HG03571 (cell line): Measurements from ENCODE around the gene TOLLIP.
"Not testable (repeated sequence)": the region's sequence is repeated elsewhere in the genome, so short reads cannot be mapped to it uniquely, and the experiment has no call there.

Source experiments
- ATAC-seq: cut with Tn5 transposase; IDR thresholded peaks from one replicate; pipeline ENCODE4 v1.9.1; 2021; ENCODE audit not compliant: unreplicated experiment

TOLLIP gene

DNA sequence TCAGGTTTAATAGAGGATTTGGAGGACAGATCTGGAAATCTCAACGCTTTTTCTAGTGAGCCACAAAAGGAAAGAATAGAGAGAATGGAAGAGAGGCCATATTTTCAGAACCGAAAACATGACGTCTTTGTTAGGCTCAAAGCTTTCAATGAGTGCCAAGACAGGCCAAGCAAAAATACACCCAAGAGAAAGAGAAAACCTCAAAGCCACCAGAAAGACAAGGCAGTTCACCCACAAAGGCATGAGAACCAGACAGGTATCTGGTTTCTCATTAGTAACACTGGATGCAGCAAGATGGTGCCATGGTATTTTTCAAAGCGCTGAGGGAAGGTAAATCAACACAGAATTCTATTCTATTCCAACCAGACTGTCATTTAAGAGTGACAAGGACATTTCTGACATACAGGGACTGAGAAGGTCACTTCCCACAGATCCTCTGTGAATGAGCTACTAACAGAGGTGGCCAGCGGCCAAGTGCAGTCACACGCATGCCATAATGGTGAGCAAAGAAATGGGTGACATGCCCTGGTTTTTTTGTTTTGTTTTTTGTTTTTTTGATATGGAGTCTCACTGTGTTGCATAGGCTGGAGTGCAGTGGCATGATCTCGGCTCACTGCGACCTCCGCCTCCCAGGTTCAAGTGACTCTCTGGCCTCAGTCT is 41.9 kb downstream of the TOLLIP start:
- ATAC-seq, result no peak

DNA sequence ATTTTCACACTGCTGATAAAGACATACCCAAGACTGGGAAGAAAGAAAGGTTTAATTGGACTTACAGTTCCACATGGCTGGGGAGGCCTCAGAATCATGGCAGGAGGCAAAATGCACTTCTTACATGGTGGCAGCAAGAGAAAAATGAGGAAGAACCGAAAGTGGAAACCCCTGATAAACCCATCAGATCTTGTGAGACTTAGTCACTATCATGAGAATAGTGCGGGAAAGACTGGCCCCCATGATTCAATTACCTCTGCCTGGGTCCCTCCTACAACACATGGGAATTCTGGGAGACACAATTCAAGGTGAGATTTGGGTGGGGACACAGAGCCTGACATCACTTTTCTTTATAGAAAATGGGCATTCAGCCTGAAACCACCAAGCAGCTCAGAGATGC is 42.5 kb downstream of the TOLLIP start:
- ATAC-seq, result not testable (repeated sequence)

GRCh38 chr11:1265480-1265879 is 44.0 kb downstream of the TOLLIP start:
- ATAC-seq, result not testable (repeated sequence)

GRCh38 chr11:1264444-1264843 is 45.0 kb downstream of the TOLLIP start:
- not testable (repeated sequence) for ATAC-seq

DNA sequence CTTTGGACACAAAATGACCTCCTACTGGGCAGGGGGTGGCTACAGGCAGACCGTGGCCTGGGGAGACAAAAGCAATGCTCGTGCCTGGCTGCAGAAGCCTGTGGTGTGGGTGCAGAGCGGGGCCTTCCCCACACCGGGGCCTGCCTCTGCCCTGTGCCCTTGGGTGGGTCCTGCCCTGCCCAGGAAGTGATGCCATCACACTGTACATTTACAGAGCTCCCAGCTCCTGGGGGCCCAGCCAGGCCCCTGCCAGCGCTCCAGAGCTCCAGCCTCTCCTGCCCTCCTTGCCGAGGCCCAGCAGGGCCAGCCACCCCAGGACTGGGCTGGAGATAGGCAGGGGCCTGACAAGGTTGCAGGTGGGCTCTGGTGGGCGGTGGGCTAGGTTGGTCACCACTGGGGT is 46.4 kb downstream of the TOLLIP start:
- no peak for ATAC-seq

DNA sequence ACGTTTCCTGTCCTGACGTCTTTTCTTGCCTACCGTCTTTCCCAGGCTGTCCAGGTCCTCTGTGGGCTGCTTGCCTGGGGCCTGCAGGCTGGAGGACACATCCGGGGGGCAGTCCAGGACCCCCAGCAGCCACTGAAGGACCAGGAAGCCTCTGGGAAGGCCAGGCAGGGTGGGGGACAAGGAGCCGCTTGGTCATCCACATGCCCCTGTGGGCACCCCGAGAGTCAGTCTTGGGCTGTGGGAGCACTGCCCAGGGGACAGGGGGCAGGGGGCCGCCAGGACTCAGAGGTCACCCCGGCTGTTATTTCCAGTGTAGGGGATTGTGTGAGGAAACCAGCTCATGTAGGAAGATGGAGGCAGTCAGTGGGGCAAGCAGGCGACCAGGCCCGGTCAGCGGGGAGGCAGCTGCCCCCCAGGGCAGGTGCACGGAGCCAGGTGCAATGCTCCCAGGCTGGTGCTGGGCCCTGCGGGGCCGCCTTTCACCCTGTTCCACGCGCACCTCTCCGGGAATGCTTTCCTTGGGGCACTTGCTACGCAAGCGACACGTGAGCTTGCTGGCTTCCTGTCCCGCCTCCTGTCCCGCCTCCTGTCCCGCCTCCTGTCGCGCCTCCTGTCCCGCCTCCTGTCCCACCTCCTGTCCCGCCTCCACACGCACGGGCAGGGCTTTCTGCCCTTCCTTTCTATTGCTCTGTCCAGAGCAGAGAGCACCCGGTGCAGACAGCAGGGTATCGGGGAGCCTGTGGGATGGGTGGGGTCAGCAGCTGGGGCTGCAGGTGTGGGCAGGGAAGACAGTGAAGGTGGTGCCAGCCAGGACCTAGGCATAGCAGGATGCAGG is 47.0 kb downstream of the TOLLIP start:
- ATAC-seq, result peak; percentile 75

- no peak for ATAC-seq
These were observed 48.0 kb downstream of the TOLLIP start for GRCh38 chr11:1261241-1262071.

- ATAC-seq, result no peak
These were observed 48.8 kb downstream of the TOLLIP start for GRCh38 chr11:1260620-1261019.

DNA sequence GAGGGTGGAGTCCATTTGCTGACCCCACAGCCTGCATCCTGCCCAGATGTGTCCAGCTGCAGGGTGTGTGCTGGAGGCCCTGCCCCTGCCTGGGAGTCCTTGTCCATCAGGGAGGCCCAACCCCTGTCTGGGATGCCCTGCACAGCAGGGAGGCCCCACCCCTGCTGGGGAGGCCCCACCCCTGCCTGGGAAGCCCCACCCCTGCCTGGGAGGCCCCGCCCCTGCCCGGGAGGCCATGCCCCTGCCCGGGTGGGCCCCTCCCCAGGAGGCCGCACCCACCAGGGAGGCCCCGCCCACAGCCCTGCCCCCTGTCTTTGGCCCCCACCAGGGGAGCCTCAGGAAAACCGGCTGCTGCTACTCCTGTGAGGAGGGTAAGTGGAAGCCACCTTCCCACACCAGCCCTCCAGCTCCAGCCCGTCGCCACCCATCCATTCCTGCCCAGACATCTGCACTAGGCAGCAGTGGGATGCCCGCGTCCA is 49.4 kb downstream of the TOLLIP start:
- ATAC-seq, result no peak

GRCh38 chr11:1259561-1259960 is 49.9 kb downstream of the TOLLIP start:
- ATAC-seq, result no peak

DNA sequence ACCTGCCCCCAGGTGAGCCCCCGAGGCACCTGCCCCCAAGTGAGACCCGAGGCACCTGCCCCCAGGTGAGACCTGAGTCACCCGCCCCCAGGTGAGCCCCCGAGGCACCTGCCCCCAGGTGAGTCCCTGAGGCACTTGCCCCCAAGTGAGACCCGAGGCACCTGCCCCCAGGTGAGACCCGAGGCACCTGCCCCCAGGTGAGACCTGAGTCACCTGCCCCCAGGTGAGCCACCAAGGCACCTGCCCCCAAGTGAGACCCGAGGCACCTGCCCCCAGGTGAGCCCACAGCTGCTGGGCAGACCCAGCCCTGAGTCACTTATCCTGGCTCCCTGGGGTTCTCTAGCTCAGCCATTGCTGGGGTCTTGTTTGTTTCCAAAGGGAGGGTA is 50.4 kb downstream of the TOLLIP start:
- ATAC-seq, result no peak

DNA sequence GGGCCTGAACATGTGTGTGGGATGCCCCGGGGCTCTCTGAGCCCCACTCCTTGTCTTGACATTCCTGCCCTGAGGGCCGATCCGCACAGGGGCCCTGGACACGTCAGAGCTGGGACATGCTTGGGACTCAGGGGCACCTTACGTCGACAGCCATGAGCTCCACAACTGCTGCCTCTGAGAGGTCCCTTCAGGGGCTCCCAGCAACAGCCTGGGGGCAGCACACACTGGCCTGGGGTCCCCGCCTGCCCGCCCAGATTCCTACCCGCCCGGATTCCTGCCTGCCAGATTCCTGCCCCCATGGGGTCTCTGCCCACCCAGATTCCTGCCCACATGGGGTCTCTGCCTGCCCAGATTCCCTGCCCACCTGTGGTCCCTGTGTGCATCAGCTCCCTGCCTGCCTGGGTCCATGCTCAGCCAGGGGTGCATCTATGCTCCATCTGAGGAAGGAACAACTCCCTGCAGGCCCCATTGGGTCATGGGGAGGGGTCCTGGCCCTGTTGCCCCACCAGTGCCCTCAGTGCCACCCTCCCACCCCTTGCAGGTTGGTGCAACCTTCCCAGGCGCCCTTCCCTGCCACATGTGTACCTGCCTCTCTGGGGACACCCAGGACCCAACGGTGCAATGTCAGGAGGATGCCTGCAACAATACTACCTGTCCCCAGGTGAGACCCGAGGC is 50.9 kb downstream of the TOLLIP start:
- ATAC-seq, result no peak

DNA sequence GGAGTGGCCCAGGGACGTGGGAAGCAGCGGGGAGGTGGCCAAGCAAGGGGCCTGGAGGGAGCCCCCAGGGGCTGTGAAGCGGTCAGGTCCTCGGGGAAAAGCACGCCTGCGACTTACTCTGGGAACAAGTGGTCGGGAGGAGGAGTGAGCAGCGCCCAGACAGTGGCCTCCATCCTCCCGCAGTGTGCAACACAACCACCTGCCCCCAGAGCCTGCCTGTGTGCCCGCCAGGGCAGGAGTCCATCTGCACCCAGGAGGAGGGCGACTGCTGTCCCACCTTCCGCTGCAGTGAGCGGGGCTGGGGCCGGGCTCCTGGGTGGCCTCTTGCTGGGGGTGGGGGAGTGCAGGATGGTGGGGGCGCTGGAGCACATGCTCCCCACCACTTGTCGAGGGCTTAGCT is 51.5 kb downstream of the TOLLIP start:
- no peak for ATAC-seq

DNA sequence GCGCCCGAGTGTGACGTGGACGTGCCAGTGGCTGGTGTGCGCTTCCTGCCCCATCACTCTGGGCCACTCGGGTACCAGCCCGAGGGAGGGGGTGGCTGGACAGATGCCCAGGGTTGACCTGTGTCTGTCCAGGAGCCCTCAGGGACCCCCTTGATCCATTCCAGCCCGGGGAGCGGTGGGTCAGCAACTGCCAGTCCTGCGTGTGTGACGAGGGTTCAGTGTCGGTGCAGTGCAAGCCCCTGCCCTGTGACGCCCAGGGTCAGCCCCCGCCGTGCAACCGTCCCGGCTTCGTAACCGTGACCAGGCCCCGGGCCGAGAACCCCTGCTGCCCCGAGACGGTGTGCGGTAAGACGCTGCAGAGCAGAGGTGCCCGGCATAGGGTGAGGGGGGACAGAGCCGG is 52.1 kb downstream of the TOLLIP start:
- no peak for ATAC-seq

DNA sequence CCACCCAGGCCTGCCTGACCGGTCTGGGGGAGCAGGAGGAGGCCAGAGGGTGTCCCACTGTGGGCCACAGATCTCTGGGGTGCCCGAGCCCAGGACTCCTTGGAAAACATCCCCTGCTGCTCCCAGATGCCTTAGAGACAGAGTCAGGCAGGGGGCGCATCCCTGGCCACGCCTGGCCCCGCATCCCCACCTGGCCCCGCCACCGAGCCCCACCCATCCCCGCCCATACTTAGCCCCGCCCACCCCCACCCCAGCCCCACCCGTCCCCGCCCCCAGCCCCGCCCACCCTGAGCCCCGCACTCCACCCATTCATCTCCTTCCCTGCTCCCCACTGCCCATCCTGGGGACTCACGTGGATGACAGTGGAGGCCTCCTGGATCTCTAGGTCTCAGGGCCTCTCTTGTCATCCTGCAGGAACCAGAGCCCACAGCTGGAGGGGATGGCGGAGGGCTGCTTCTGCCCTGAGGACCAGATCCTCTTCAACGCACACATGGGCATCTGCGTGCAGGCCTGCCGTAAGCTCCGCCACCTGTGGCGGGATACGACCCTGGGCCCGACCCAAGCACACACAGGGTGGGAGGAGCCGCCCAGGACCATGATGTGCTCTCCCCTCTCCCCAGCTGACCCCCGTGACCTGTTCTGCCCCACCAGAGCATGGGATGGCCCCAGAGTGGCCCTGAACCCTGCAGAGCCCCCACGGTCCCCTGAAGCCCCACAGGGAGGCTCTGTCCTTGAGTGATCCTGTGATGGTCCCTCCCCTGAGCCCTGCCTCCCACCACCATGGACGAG is 53.0 kb downstream of the TOLLIP start:
- no peak for ATAC-seq

DNA sequence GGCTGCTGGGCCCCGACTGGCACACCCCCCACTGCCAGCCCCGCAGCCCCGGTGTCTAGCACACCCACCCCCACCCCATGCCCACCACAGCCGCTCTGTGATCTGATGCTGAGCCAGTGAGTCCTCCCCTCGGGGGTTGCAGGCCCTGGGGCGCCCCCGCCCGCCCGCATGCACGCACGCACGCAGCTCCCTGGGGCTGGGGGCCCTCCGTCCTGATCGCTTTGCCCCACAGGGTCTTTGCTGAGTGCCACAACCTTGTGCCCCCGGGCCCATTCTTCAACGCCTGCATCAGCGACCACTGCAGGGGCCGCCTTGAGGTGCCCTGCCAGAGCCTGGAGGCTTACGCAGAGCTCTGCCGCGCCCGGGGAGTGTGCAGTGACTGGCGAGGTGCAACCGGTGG is 54.3 kb downstream of the TOLLIP start:
- ATAC-seq, result no peak

GRCh38 chr11:1254733-1255132 is 54.7 kb downstream of the TOLLIP start:
- ATAC-seq, result no peak

- no peak for ATAC-seq
These were observed 55.3 kb downstream of the TOLLIP start for GRCh38 chr11:1254086-1254648.

DNA sequence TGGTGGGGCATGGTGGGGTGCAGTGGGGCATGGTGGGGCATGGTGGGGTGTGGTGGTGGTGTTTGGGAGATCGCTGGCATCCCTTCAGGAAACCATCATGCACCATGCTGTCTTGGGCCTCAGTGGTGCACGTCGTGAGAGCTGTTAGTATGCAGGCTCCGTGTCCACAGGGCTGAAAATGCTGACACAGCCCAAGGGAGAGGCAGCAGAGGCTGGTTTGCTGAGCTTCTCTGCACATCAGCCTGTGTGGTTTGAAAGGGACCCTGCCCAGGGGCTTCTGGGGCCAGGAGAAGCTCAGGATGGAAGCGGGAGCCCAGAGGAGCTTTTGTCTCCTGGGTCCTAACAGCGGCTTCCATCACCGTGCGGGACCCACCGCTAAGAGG is 56.3 kb downstream of the TOLLIP start:
- no peak for ATAC-seq
